Memory B cell (primary cell): Measurements from ENCODE around the gene ASF1A.
"Not testable (repeated sequence)": the region's sequence is repeated elsewhere in the genome, so short reads cannot be mapped to it uniquely, and the experiment has no call there.

Experiments used
- ATAC-seq: fragments of 150-1000 bp; cut with Tn5 transposase; 2 replicates; pipeline ENCODE4 v1.10.0; 2021; ENCODE audit warnings: low read depth, mild to moderate bottlenecking, moderate library complexity
- DNase-seq, 2 donors: peaks; one replicate each; pipeline ENCODE4 v3.0.0; 2022; ENCODE audit warnings: low spot score in 2 of 2
- H3K27ac Mint-ChIP-seq: one replicate; pipeline ENCODE4 v1.8.0; 2022; ENCODE audit warnings: mild to moderate bottlenecking, moderate library complexity, mixed read lengths
- H3K27me3 Mint-ChIP-seq: one replicate; pipeline ENCODE4 v1.8.0; 2022; ENCODE audit warnings: mixed read lengths
- H3K36me3 Mint-ChIP-seq: one replicate; pipeline ENCODE4 v1.8.0; 2022; ENCODE audit warnings: mild to moderate bottlenecking, mixed read lengths
- H3K4me1 Mint-ChIP-seq: one replicate; pipeline ENCODE4 v1.8.0; 2022; ENCODE audit warnings: mixed read lengths
- H3K4me3 Mint-ChIP-seq: one replicate; pipeline ENCODE4 v1.8.0; 2022; ENCODE audit warnings: mild to moderate bottlenecking, moderate library complexity, mixed read lengths
- H3K9me3 Mint-ChIP-seq: one replicate; pipeline ENCODE4 v1.8.0; 2022; ENCODE audit warnings: mixed read lengths

The ASF1A gene

GRCh38 chr6:118893807-118894424 lies at the start of gene ASF1A:
ASF1A (plus strand) TSS chr6:118894152; CDS start chr6:118894414, 262 bp downstream.
- Mint-ChIP-seq H3K4me3 (peak within 1 kb of the TSS; percentile 100), H3K9me3 (no peaks in the 10 kb centered on the region), H3K27ac (peak within 1 kb of the TSS; percentile 97), H3K27me3 (no peaks in the 10 kb centered on the region), H3K4me1 (peaks cover 46% of the 10 kb centered on the region), H3K36me3 (peaks cover 3% of the 10 kb centered on the region)
- ATAC-seq (peak; percentile 64), DNase-seq (peak; percentile 90 to 92)

GRCh38 chr6:118844915-118845314 lies 49.0 kb upstream of the ASF1A start:
- H3K36me3 Mint-ChIP-seq = peaks cover 11% of the 10 kb centered on the region
- H3K27ac Mint-ChIP-seq = peak overlapping the region; percentile 73
- ATAC-seq (peak; percentile 31), DNase-seq (no peak)
- peaks cover 34% of the 10 kb centered on the region for H3K4me1 Mint-ChIP-seq
- H3K9me3 Mint-ChIP-seq = no peaks in the 10 kb centered on the region
- no peaks in the 10 kb centered on the region for H3K27me3 Mint-ChIP-seq
- H3K4me3 Mint-ChIP-seq = peak overlapping the region; percentile 1

GRCh38 chr6:118853408-118853807 lies 40.5 kb upstream of the ASF1A start:
- Mint-ChIP-seq H3K27me3 (no peaks in the 10 kb centered on the region), H3K36me3 (peaks cover 18% of the 10 kb centered on the region), H3K27ac (no peak overlapping the region), H3K9me3 (no peaks in the 10 kb centered on the region), H3K4me3 (no peak overlapping the region), H3K4me1 (peaks cover 10% of the 10 kb centered on the region)
- ATAC-seq (no peak), DNase-seq (no peak)

GRCh38 chr6:118856301-118856700 lies 37.7 kb upstream of the ASF1A start:
- ATAC-seq (no peak), DNase-seq (no peak)
- H3K27ac Mint-ChIP-seq = no peak overlapping the region
- peaks cover 4% of the 10 kb centered on the region for H3K9me3 Mint-ChIP-seq
- H3K4me1 Mint-ChIP-seq = peaks cover 17% of the 10 kb centered on the region
- H3K27me3 Mint-ChIP-seq = no peaks in the 10 kb centered on the region
- peaks cover 28% of the 10 kb centered on the region for H3K36me3 Mint-ChIP-seq
- H3K4me3 Mint-ChIP-seq = no peak overlapping the region

- H3K4me3 Mint-ChIP-seq = peak overlapping the region; percentile 32
Observed at GRCh38 chr6:118859517-118860064, 34.4 kb upstream of the ASF1A start.

GRCh38 chr6:118860363-118860762 lies 33.6 kb upstream of the ASF1A start:
- Mint-ChIP-seq H3K4me3 (no peak overlapping the region), H3K9me3 (peaks cover 8% of the 10 kb centered on the region), H3K36me3 (peaks cover 26% of the 10 kb centered on the region), H3K4me1 (peaks cover 34% of the 10 kb centered on the region), H3K27me3 (no peaks in the 10 kb centered on the region), H3K27ac (no peak overlapping the region)
- DNase-seq (no peak), ATAC-seq (no peak)

More at GRCh38 chr6:118859517-118860064, 34.4 kb upstream of the ASF1A start:
- H3K9me3 Mint-ChIP-seq = peaks cover 8% of the 10 kb centered on the region
- peaks cover 27% of the 10 kb centered on the region for H3K4me1 Mint-ChIP-seq
- ATAC-seq (no peak), DNase-seq (no peak)
- H3K36me3 Mint-ChIP-seq = peaks cover 26% of the 10 kb centered on the region
- no peaks in the 10 kb centered on the region for H3K27me3 Mint-ChIP-seq
- H3K27ac Mint-ChIP-seq = peak overlapping the region; percentile 79

GRCh38 chr6:118860880-118861279 lies 33.1 kb upstream of the ASF1A start:
- H3K4me1 Mint-ChIP-seq = peaks cover 39% of the 10 kb centered on the region
- DNase-seq (no peak), ATAC-seq (no peak)
- H3K27ac Mint-ChIP-seq = no peak overlapping the region
- H3K4me3 Mint-ChIP-seq = no peak overlapping the region
- no peaks in the 10 kb centered on the region for H3K27me3 Mint-ChIP-seq
- H3K9me3 Mint-ChIP-seq = peaks cover 8% of the 10 kb centered on the region
- peaks cover 25% of the 10 kb centered on the region for H3K36me3 Mint-ChIP-seq

- Mint-ChIP-seq H3K36me3 (peaks cover 33% of the 10 kb centered on the region), H3K27me3 (no peaks in the 10 kb centered on the region), H3K4me3 (no peak overlapping the region), H3K4me1 (peaks cover 38% of the 10 kb centered on the region), H3K9me3 (peaks cover 16% of the 10 kb centered on the region), H3K27ac (no peak overlapping the region)
- ATAC-seq (no peak), DNase-seq (no peak)
Observed at GRCh38 chr6:118862443-118862842, 31.5 kb upstream of the ASF1A start.

GRCh38 chr6:118864341-118865099 lies 29.4 kb upstream of the ASF1A start:
- peaks cover 34% of the 10 kb centered on the region for H3K36me3 Mint-ChIP-seq
- H3K9me3 Mint-ChIP-seq = peaks cover 18% of the 10 kb centered on the region
- peaks cover 36% of the 10 kb centered on the region for H3K4me1 Mint-ChIP-seq
- H3K4me3 Mint-ChIP-seq = peak overlapping the region; percentile 33
- peak overlapping the region; percentile 82 for H3K27ac Mint-ChIP-seq
- H3K27me3 Mint-ChIP-seq = no peaks in the 10 kb centered on the region
- DNase-seq (no peak), ATAC-seq (no peak)

GRCh38 chr6:118865100-118865391 lies 28.9 kb upstream of the ASF1A start:
- Mint-ChIP-seq H3K27me3 (no peaks in the 10 kb centered on the region), H3K9me3 (peaks cover 21% of the 10 kb centered on the region), H3K4me1 (peaks cover 31% of the 10 kb centered on the region), H3K27ac (peak overlapping the region; percentile 82), H3K36me3 (peaks cover 35% of the 10 kb centered on the region), H3K4me3 (peak overlapping the region; percentile 22)
- no peak for DNase-seq
- ATAC-seq = no peak

- Mint-ChIP-seq H3K36me3 (peaks cover 33% of the 10 kb centered on the region), H3K27ac (no peak overlapping the region), H3K9me3 (peaks cover 21% of the 10 kb centered on the region), H3K4me1 (peaks cover 40% of the 10 kb centered on the region), H3K27me3 (no peaks in the 10 kb centered on the region), H3K4me3 (no peak overlapping the region)
- ATAC-seq (no peak), DNase-seq (no peak)
Observed at GRCh38 chr6:118867181-118867580, 26.8 kb upstream of the ASF1A start.

GRCh38 chr6:118868901-118869300 lies 25.1 kb upstream of the ASF1A start:
- Mint-ChIP-seq H3K36me3 (peaks cover 32% of the 10 kb centered on the region), H3K4me1 (peaks cover 42% of the 10 kb centered on the region), H3K9me3 (peaks cover 20% of the 10 kb centered on the region)
- H3K27ac Mint-ChIP-seq, DNase-seq, ATAC-seq, H3K4me3 Mint-ChIP-seq, H3K27me3 Mint-ChIP-seq: not testable (repeated sequence)

- H3K9me3 Mint-ChIP-seq = peaks cover 20% of the 10 kb centered on the region
- peaks cover 43% of the 10 kb centered on the region for H3K4me1 Mint-ChIP-seq
- DNase-seq = no peak
- H3K4me3 Mint-ChIP-seq = no peak overlapping the region
- H3K27ac Mint-ChIP-seq = no peak overlapping the region
- H3K27me3 Mint-ChIP-seq = no peaks in the 10 kb centered on the region
- no peak for ATAC-seq
- H3K36me3 Mint-ChIP-seq = peaks cover 32% of the 10 kb centered on the region
Observed at GRCh38 chr6:118869350-118869749, 24.6 kb upstream of the ASF1A start.

GRCh38 chr6:118869894-118870589 lies 23.9 kb upstream of the ASF1A start:
- DNase-seq (no peak), ATAC-seq (no peak)
- H3K9me3 Mint-ChIP-seq = peaks cover 20% of the 10 kb centered on the region
- peaks cover 32% of the 10 kb centered on the region for H3K36me3 Mint-ChIP-seq
- no peak overlapping the region for H3K27ac Mint-ChIP-seq
- peaks cover 38% of the 10 kb centered on the region for H3K4me1 Mint-ChIP-seq
- H3K27me3 Mint-ChIP-seq = no peaks in the 10 kb centered on the region
- H3K4me3 Mint-ChIP-seq = no peak overlapping the region
